HEK293 (cell line): ENCODE results near the gene LSM3.

Source experiments
- CTCF ChIA-PET: fragments of 350-600 bp; formaldehyde crosslinking; extraction: SDS; loops from one replicate; lab custom pipeline; 2021; ENCODE audit warnings: antibody characterized with exemption; lab: Yijun Ruan, JAX
- POLR2A ChIA-PET: fragments of 300-600 bp; formaldehyde crosslinking; extraction: SDS; loops from one replicate; lab custom pipeline; 2020; ENCODE audit warnings: antibody characterized with exemption, inconsistent platforms; lab: Yijun Ruan, JAX
- H3K27ac ChIP-seq: fragments of 200-500 bp; sonication (Bioruptor generic); 2 replicates; pipeline ENCODE4 v1.5.1; 2014; ENCODE audit warnings: low read depth, low read length, control low read depth, inconsistent platforms; ENCODE audit errors: extremely low read depth
- H3K36me3 ChIP-seq, 2 experiments: fragments of 200-500 bp in 1 of 2; sonication (Bioruptor generic) in 1 of 2; 1 replicate in 1 of 2; 2 replicates in 1 of 2; pipeline ENCODE4 v1.5.1; 2014 to 2017; ENCODE audit warnings: inconsistent platforms in 2 of 2, low read length in 2 of 2; ENCODE audit not compliant: control insufficient read depth in 2 of 2, insufficient read depth in 1 of 2
- H3K4me1 ChIP-seq: fragments of 200-500 bp; sonication (Bioruptor generic); 2 replicates; pipeline ENCODE4 v1.5.1; 2014; ENCODE audit warnings: mild to moderate bottlenecking, low read length, inconsistent platforms; ENCODE audit not compliant: control insufficient read depth, insufficient read depth
- H3K4me3 ChIP-seq: 2 replicates; pipeline ENCODE4 v1.5.1; 2011; ENCODE audit warnings: low read depth, mild to moderate bottlenecking, control low read depth, low read length, moderate library complexity
- H3K9me3 ChIP-seq: fragments of 200-500 bp; sonication (Bioruptor generic); 2 replicates; pipeline ENCODE4 v1.5.1; 2014; ENCODE audit warnings: low read depth, low read length, inconsistent platforms; ENCODE audit not compliant: control insufficient read depth, insufficient read depth
- CTCF ChIP-seq: fragments of 450-650 bp; formaldehyde crosslinking; IDR thresholded peaks from 2 replicates; pipeline ENCODE4 v1.5.1; 2016; ENCODE audit warnings: missing biosample characterization, missing genetic modification characterization
- GLIS2 ChIP-seq: fragments of 450-650 bp; formaldehyde crosslinking; IDR thresholded peaks from 2 replicates; pipeline ENCODE4 v1.5.1; 2016; ENCODE audit warnings: missing biosample characterization, missing genetic modification characterization
- HOXA7 ChIP-seq: sonication (generic); formaldehyde crosslinking; IDR thresholded peaks from 2 replicates; pipeline ENCODE4 v1.8.1; 2022; ENCODE audit warnings: missing genetic modification reagents, borderline replicate concordance
- IKZF3 ChIP-seq: fragments of 450-650 bp; IDR thresholded peaks from 2 replicates; pipeline ENCODE4 v1.5.0; 2018; ENCODE audit warnings: missing biosample characterization, mild to moderate bottlenecking, missing genetic modification characterization, moderate library complexity
- KLF7 ChIP-seq: fragments of 450-650 bp; formaldehyde crosslinking; IDR thresholded peaks from 2 replicates; pipeline ENCODE4 v1.5.1; 2016; ENCODE audit warnings: missing biosample characterization, missing genetic modification characterization, borderline replicate concordance
- KLF8 ChIP-seq: fragments of 450-650 bp; formaldehyde crosslinking; IDR thresholded peaks from 2 replicates; pipeline ENCODE4 v1.5.1; 2016; ENCODE audit warnings: missing biosample characterization, missing genetic modification characterization
- PATZ1 ChIP-seq: fragments of 450-650 bp; formaldehyde crosslinking; IDR thresholded peaks from 2 replicates; pipeline ENCODE4 v1.5.1; 2016; ENCODE audit warnings: missing biosample characterization, missing genetic modification characterization
- PRDM1 ChIP-seq: fragments of 450-650 bp; formaldehyde crosslinking; IDR thresholded peaks from 2 replicates; pipeline ENCODE4; 2016; ENCODE audit warnings: missing biosample characterization, missing genetic modification characterization
- PRDM10 ChIP-seq: fragments of 450-650 bp; formaldehyde crosslinking; IDR thresholded peaks from 2 replicates; pipeline ENCODE4 v1.5.1; 2016; ENCODE audit warnings: missing biosample characterization, missing genetic modification characterization
- REPIN1 ChIP-seq: fragments of 450-650 bp; formaldehyde crosslinking; IDR thresholded peaks from 2 replicates; pipeline ENCODE4 v1.5.1; 2017; ENCODE audit warnings: missing biosample characterization, missing genetic modification characterization, low read depth
- TRIM28 ChIP-seq: IDR thresholded peaks from 2 replicates; pipeline ENCODE4 v1.6.1; 2011; ENCODE audit warnings: low read length, control low read depth, borderline replicate concordance
- ZNF2 ChIP-seq: fragments of 450-650 bp; formaldehyde crosslinking; IDR thresholded peaks from 2 replicates; pipeline ENCODE4 v1.5.1; 2016; ENCODE audit warnings: missing biosample characterization, missing genetic modification characterization
- ZNF24 ChIP-seq: fragments of 450-650 bp; formaldehyde crosslinking; IDR thresholded peaks from 2 replicates; pipeline ENCODE4 v1.5.1; 2016; ENCODE audit warnings: missing biosample characterization, missing genetic modification characterization
- ZNF350 ChIP-seq: fragments of 450-650 bp; formaldehyde crosslinking; IDR thresholded peaks from 2 replicates; pipeline ENCODE4 v1.5.0; 2017; ENCODE audit warnings: missing biosample characterization, mild to moderate bottlenecking, missing genetic modification characterization
- ZNF391 ChIP-seq: fragments of 450-650 bp; formaldehyde crosslinking; IDR thresholded peaks from 2 replicates; pipeline ENCODE4 v1.5.1; 2016; ENCODE audit warnings: low read depth, missing biosample characterization, missing genetic modification characterization, borderline replicate concordance
- ZNF521 ChIP-seq: fragments of 450-650 bp; formaldehyde crosslinking; IDR thresholded peaks from 2 replicates; pipeline ENCODE4 v1.5.1; 2017; ENCODE audit warnings: missing biosample characterization, mild to moderate bottlenecking, missing genetic modification characterization
- ZNF610 ChIP-seq: fragments of 450-650 bp; formaldehyde crosslinking; IDR thresholded peaks from 2 replicates; pipeline ENCODE4 v1.5.1; 2016; ENCODE audit warnings: missing biosample characterization, missing genetic modification characterization, borderline replicate concordance
- ZNF621 ChIP-seq: fragments of 450-650 bp; formaldehyde crosslinking; IDR thresholded peaks from 2 replicates; pipeline ENCODE4 v1.5.1; 2017; ENCODE audit warnings: missing biosample characterization, missing genetic modification characterization
- ZNF639 ChIP-seq: fragments of 450-650 bp; formaldehyde crosslinking; IDR thresholded peaks from 2 replicates; pipeline ENCODE4 v1.5.1; 2016; ENCODE audit warnings: missing biosample characterization, missing genetic modification characterization
- ZSCAN18 ChIP-seq: fragments of 450-650 bp; formaldehyde crosslinking; IDR thresholded peaks from 2 replicates; pipeline ENCODE4 v1.5.1; 2016; ENCODE audit warnings: missing biosample characterization, missing genetic modification characterization

Gene LSM3

GRCh38 chr3:14134291-14134690 is 44.3 kb upstream of the LSM3 start:
- CTCF ChIA-PET, result no interaction called here
- Histone ChIP-seq H3K9me3 (no peaks in the 10 kb centered on the region), H3K4me1 (no peaks in the 10 kb centered on the region), H3K36me3 (peaks cover 18 to 98% of the 10 kb centered on the region in 2 experiments), H3K27ac (no peak overlapping the region), H3K4me3 (no peak overlapping the region)
- TF ChIP-seq ZNF2, result no peak
- TF ChIP-seq GLIS2 (tag by site-specific recombination), result 0 out of 2 replicates have a peak, but pooled peaks have one; percentile 7
- POLR2A ChIA-PET, result interaction anchor here (1.5 to 5.4 kb wide), 2 partner anchors 9 to 10 kb away, joined by 5 to 20 read pairs; partner anchors contain the start of genes CHCHD4 and TMEM43

- H3K4me3 ChIP-seq, result no peak overlapping the region
- no peak for TF ChIP-seq TRIM28
- no peak for TF ChIP-seq IKZF3 (tag by site-specific recombination)
- TF ChIP-seq KLF7 (tag by site-specific recombination), result no peak
- TF ChIP-seq REPIN1, result no peak
- TF ChIP-seq PATZ1, result no peak
- no peak for TF ChIP-seq HOXA7 (CRISPR knock-in tag)
- TF ChIP-seq ZNF521 (tag by site-specific recombination), result no peak
- TF ChIP-seq ZNF639 (tag by site-specific recombination), result no peak
- no peak for TF ChIP-seq ZNF621
- TF ChIP-seq KLF8 (tag by site-specific recombination), result no peak
- no peak for TF ChIP-seq PRDM1 (tag by site-specific recombination)
- no peak for TF ChIP-seq ZNF610 (tag by site-specific recombination)
- no peak for TF ChIP-seq ZNF391
- peaks cover 8 to 98% of the 10 kb centered on the region in 2 experiments; a peak in 2 of 3 replicates for H3K36me3 ChIP-seq
- H3K9me3 ChIP-seq, result no peaks in the 10 kb centered on the region
- ChIA-PET CTCF (interaction anchor here (0.6 kb wide), 1 partner anchor 8 kb away, joined by 4 read pairs; no protein-coding TSS in a partner anchor), POLR2A (interaction anchor here (5.4 kb wide), 1 partner anchor 10 kb away, joined by 20 read pairs; the partner anchor contains the start of genes CHCHD4 and TMEM43)
- H3K4me1 ChIP-seq, result no peaks in the 10 kb centered on the region
- no peak overlapping the region for H3K27ac ChIP-seq
Measured at GRCh38 chr3:14135581-14135980, 43.0 kb upstream of the LSM3 start.

GRCh38 chr3:14137004-14137403 is 41.6 kb upstream of the LSM3 start:
- CTCF ChIA-PET, result no interaction called here
- Histone ChIP-seq H3K36me3 (peaks cover 1 to 98% of the 10 kb centered on the region in 2 experiments; a peak in 1 of 3 replicates), H3K27ac (no peak overlapping the region), H3K4me1 (no peaks in the 10 kb centered on the region), H3K9me3 (no peaks in the 10 kb centered on the region), H3K4me3 (no peak overlapping the region)
- POLR2A ChIA-PET, result interaction anchor here (5.4 kb wide), 1 partner anchor 12 kb away, joined by 20 read pairs; the partner anchor contains the start of genes CHCHD4 and TMEM43
- TF ChIP-seq PRDM10 (tag by site-specific recombination), result 0 out of 2 replicates have a peak, but pooled peaks have one; percentile 23
- no peak for TF ChIP-seq ZNF350 (tag by site-specific recombination)
- no peak for TF ChIP-seq ZNF24 (tag by site-specific recombination)
- no peak for TF ChIP-seq ZSCAN18 (tag by site-specific recombination)
- no peak for TF ChIP-seq CTCF
